Transverse colon (tissue), 3 donors: Measurements from ENCODE around the gene FOXL1.

Experiments
- CTCF ChIP-seq, 5 experiments: fragments of 200-600 bp in 3 of 5; fragments of 450-650 bp in 2 of 5; sonication (generic) in 3 of 5; IDR thresholded peaks; 1 replicate in 2 of 5; 2 replicates in 3 of 5; pipeline ENCODE4 v1.5.1; 2016 to 2017; ENCODE audit warnings: antibody characterized with exemption in 5 of 5, inconsistent platforms in 3 of 5, mild to moderate bottlenecking in 2 of 5, moderate library complexity in 1 of 5
- POLR2A ChIP-seq: fragments of 450-650 bp; IDR thresholded peaks from one replicate; pipeline ENCODE4 v1.6.1; 2016; ENCODE audit warnings: antibody characterized with exemption, mild to moderate bottlenecking, moderate library complexity

GRCh38 chr16:86533767-86534351, 44.5 kb upstream of the FOXL1 start:
- no peak for TF ChIP-seq POLR2A
- no peak for TF ChIP-seq CTCF (IDR thresholded peaks at IDR 0.05)
